Parathyroid adenoma (tissue), 2 donors: Measurements from ENCODE around the gene ITPRID1.

ENCODE experiments used
- H2AFZ ChIP-seq: fragments of 300-600 bp; sonication (generic); one replicate; pipeline ENCODE4 v1.7.0; 2017; ENCODE audit warnings: antibody characterized with exemption, mild to moderate bottlenecking
- H3K27ac ChIP-seq: fragments of 300-600 bp; sonication (generic); one replicate; pipeline ENCODE4 v1.7.0; 2017
- H3K27me3 ChIP-seq: fragments of 300-600 bp; sonication (generic); one replicate; pipeline ENCODE4 v1.7.0; 2017; ENCODE audit warnings: low read length; ENCODE audit not compliant: control insufficient read depth, insufficient read depth
- H3K36me3 ChIP-seq: fragments of 300-600 bp; sonication (generic); one replicate; pipeline ENCODE4 v1.7.0; 2017; ENCODE audit warnings: low read length; ENCODE audit not compliant: control insufficient read depth, insufficient read depth
- H3K4me1 ChIP-seq: fragments of 300-600 bp; sonication (generic); one replicate; pipeline ENCODE4 v1.7.0; 2017; ENCODE audit warnings: control low read depth
- H3K4me2 ChIP-seq: fragments of 300-600 bp; sonication (generic); one replicate; pipeline ENCODE4 v1.7.0; 2017; ENCODE audit warnings: low read length
- H3K4me3 ChIP-seq: fragments of 300-600 bp; sonication (generic); one replicate; pipeline ENCODE4 v1.7.0; 2017; ENCODE audit warnings: low read depth, low read length
- H3K79me2 ChIP-seq: fragments of 300-600 bp; sonication (generic); one replicate; pipeline ENCODE4 v1.7.0; 2017; ENCODE audit warnings: control low read depth
- H3K9ac ChIP-seq: fragments of 300-600 bp; sonication (generic); one replicate; pipeline ENCODE4 v1.7.0; 2017; ENCODE audit warnings: mild to moderate bottlenecking
- H3K9me3 ChIP-seq: fragments of 300-600 bp; sonication (generic); one replicate; pipeline ENCODE4 v1.7.0; 2017; ENCODE audit warnings: low read length; ENCODE audit not compliant: control insufficient read depth
- CTCF ChIP-seq: fragments of 300-600 bp; sonication (generic); IDR thresholded peaks from one replicate; pipeline ENCODE4 v1.7.0; 2017; ENCODE audit warnings: antibody characterized with exemption, mild to moderate bottlenecking
- donor health status: primary hyperparathyroidism.

ITPRID1 gene

GRCh38 chr7:31583942-31584341, 70.1 kb downstream of the ITPRID1 start:
- no peaks in the 10 kb centered on the region for H3K9me3 ChIP-seq
- no peak overlapping the region for H2AFZ ChIP-seq
- no peak for TF ChIP-seq CTCF
- H3K4me2 ChIP-seq, result no peak overlapping the region
- H3K27me3 ChIP-seq, result no peaks in the 10 kb centered on the region
- no peaks in the 10 kb centered on the region for H3K79me2 ChIP-seq
- H3K9ac ChIP-seq, result no peak overlapping the region
- no peaks in the 10 kb centered on the region for H3K4me1 ChIP-seq
- H3K36me3 ChIP-seq, result no peaks in the 10 kb centered on the region
- H3K4me3 ChIP-seq, result no peak overlapping the region
- no peak overlapping the region for H3K27ac ChIP-seq

GRCh38 chr7:31595390-31595789, 81.5 kb downstream of the ITPRID1 start:
- no peak overlapping the region for H3K9ac ChIP-seq
- no peaks in the 10 kb centered on the region for H3K4me1 ChIP-seq
- H3K4me3 ChIP-seq, result no peak overlapping the region
- no peak overlapping the region for H2AFZ ChIP-seq
- H3K9me3 ChIP-seq, result peaks cover 4% of the 10 kb centered on the region
- no peaks in the 10 kb centered on the region for H3K36me3 ChIP-seq
- H3K79me2 ChIP-seq, result no peaks in the 10 kb centered on the region
- no peaks in the 10 kb centered on the region for H3K27me3 ChIP-seq
- H3K4me2 ChIP-seq, result no peak overlapping the region
- no peak overlapping the region for H3K27ac ChIP-seq
- no peak for TF ChIP-seq CTCF

- Histone ChIP-seq H3K4me1 (no peaks in the 10 kb centered on the region), H3K79me2 (no peaks in the 10 kb centered on the region), H3K9ac (no peak overlapping the region), H2AFZ (no peak overlapping the region), H3K4me2 (no peak overlapping the region), H3K4me3 (no peak overlapping the region), H3K27me3 (no peaks in the 10 kb centered on the region), H3K36me3 (no peaks in the 10 kb centered on the region), H3K9me3 (no peaks in the 10 kb centered on the region), H3K27ac (no peak overlapping the region)
- TF ChIP-seq CTCF, result no peak
These were observed 88.2 kb downstream of the ITPRID1 start for GRCh38 chr7:31602041-31602625.

GRCh38 chr7:31603046-31603445, 89.2 kb downstream of the ITPRID1 start:
- no peaks in the 10 kb centered on the region for H3K27me3 ChIP-seq
- H3K4me1 ChIP-seq, result no peaks in the 10 kb centered on the region
- no peak overlapping the region for H3K27ac ChIP-seq
- no peak for TF ChIP-seq CTCF
- no peaks in the 10 kb centered on the region for H3K79me2 ChIP-seq
- H3K9me3 ChIP-seq, result no peaks in the 10 kb centered on the region
- H3K4me3 ChIP-seq, result no peak overlapping the region
- no peak overlapping the region for H2AFZ ChIP-seq
- no peaks in the 10 kb centered on the region for H3K36me3 ChIP-seq
- no peak overlapping the region for H3K9ac ChIP-seq
- H3K4me2 ChIP-seq, result no peak overlapping the region

- Histone ChIP-seq H3K4me3 (no peak overlapping the region), H3K4me1 (no peaks in the 10 kb centered on the region), H3K4me2 (no peak overlapping the region), H2AFZ (no peak overlapping the region), H3K9me3 (no peaks in the 10 kb centered on the region), H3K79me2 (no peaks in the 10 kb centered on the region), H3K27ac (no peak overlapping the region), H3K9ac (no peak overlapping the region), H3K36me3 (no peaks in the 10 kb centered on the region), H3K27me3 (no peaks in the 10 kb centered on the region)
- TF ChIP-seq CTCF, result no peak
These were observed 99.7 kb downstream of the ITPRID1 start for GRCh38 chr7:31613604-31614003.
